Mesothelial cell of epicardium (in vitro differentiated cells): ENCODE results near the gene PNPLA7. TPM values are rescaled to one million over a fixed set of nuclear protein-coding genes. Genes with fewer than 3 reads are reported as not detected.
A peak's percentile ranks its signal among the peaks of the same experiment; 100 is the strongest.
"Not testable (repeated sequence)": the region's sequence is repeated elsewhere in the genome, so short reads cannot be mapped to it uniquely, and the experiment has no call there.

Source experiments
- DNase-seq, 2 experiments: peaks; one replicate each; pipeline ENCODE4 v3.0.0; 2021; ENCODE audit warnings: low spot score in 2 of 2; ENCODE audit not compliant: unreplicated experiment in 2 of 2
- H3K27ac Mint-ChIP-seq: 2 replicates; pipeline ENCODE4 v1.8.0; 2021; ENCODE audit warnings: mixed read lengths
- H3K27me3 Mint-ChIP-seq: 2 replicates; pipeline ENCODE4 v1.8.0; 2021; ENCODE audit warnings: low read depth, mixed read lengths
- H3K36me3 Mint-ChIP-seq: 2 replicates; pipeline ENCODE4 v1.8.0; 2021; ENCODE audit warnings: mixed read lengths
- H3K4me1 Mint-ChIP-seq: 2 replicates; pipeline ENCODE4 v1.8.0; 2021; ENCODE audit warnings: mixed read lengths
- H3K4me3 Mint-ChIP-seq: 2 replicates; pipeline ENCODE4 v1.8.0; 2021; ENCODE audit warnings: mild to moderate bottlenecking, moderate library complexity, mixed read lengths
- H3K9me3 Mint-ChIP-seq: 2 replicates; pipeline ENCODE4 v1.8.0; 2021; ENCODE audit warnings: mixed read lengths
- total RNA-seq: library from RNA; stranded (reverse); gene quantifications from 3 replicates; pipeline ENCODE4 v1.2.1, GENCODE V29; 2021
- TF ChIP-seq, protein P1 (sequence below): fragments of 200-600 bp; sonication (generic); IDR thresholded peaks from one replicate; pipeline ENCODE4 v1.5.0; 2021; ENCODE audit warnings: antibody characterized with exemption; ENCODE audit not compliant: unreplicated experiment

Gene PNPLA7
- total RNA-seq, result 5.3 to 5.7 TPM (median 5.6 TPM) in 3 replicates

DNA sequence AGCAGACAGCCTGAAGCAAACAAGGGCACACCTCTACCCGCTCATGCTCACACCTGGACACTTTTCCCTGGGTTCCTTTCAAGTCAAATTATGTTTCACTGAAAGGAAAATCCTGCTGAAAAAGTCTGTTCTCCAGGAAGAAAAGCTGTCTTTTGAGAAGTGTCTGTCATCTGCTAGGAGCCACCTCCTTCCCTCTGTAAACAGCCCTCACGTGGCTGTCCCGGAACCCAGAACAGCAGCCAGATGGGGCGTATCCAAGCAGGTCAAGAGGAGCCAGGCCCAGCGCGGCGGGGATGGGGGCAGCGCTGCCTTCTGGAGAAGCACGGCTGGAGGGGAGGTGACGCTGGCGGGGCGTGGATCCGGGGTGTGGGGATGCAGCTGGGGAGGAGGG is at the start of gene PNPLA7:
PNPLA7 (minus strand) TSS at position 172 of the 391 bp plus-strand sequence. CDS start 205 bp downstream, outside the sequence.
- peak; percentile 53 to 67 for DNase-seq
- TF ChIP-seq, protein P1, sequence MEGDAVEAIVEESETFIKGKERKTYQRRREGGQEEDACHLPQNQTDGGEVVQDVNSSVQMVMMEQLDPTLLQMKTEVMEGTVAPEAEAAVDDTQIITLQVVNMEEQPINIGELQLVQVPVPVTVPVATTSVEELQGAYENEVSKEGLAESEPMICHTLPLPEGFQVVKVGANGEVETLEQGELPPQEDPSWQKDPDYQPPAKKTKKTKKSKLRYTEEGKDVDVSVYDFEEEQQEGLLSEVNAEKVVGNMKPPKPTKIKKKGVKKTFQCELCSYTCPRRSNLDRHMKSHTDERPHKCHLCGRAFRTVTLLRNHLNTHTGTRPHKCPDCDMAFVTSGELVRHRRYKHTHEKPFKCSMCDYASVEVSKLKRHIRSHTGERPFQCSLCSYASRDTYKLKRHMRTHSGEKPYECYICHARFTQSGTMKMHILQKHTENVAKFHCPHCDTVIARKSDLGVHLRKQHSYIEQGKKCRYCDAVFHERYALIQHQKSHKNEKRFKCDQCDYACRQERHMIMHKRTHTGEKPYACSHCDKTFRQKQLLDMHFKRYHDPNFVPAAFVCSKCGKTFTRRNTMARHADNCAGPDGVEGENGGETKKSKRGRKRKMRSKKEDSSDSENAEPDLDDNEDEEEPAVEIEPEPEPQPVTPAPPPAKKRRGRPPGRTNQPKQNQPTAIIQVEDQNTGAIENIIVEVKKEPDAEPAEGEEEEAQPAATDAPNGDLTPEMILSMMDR, result no peak
- H3K36me3 Mint-ChIP-seq, result peaks cover 7% of the 10 kb centered on the region
- H3K4me3 Mint-ChIP-seq, result peak within 1 kb of the TSS; percentile 84
- H3K27ac Mint-ChIP-seq, result peak within 1 kb of the TSS; percentile 88
- no peaks in the 10 kb centered on the region for H3K27me3 Mint-ChIP-seq
- peaks cover 12% of the 10 kb centered on the region for H3K4me1 Mint-ChIP-seq
- H3K9me3 Mint-ChIP-seq, result peaks cover 4% of the 10 kb centered on the region

DNA sequence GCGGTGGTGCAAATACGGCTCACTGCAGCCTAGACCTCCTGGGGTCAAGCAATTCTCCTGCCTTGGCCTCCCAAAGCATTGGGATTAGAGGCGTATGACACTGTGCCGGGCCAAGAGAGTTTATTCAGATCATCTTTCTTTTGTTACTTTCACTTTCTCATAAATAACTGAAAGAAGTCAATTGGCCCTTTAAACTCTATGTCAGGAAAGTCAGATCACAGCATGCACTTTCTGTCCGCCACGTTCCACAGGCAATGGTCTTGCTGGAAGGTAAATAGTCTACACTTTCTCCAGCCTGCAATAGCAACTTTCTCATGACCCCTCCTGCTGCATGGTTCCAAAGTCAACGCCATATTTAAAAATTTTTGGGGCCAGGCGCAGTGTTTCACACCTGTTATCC is 48.7 kb upstream of the PNPLA7 start:
- DNase-seq, result no peak
- no peaks in the 10 kb centered on the region for H3K36me3 Mint-ChIP-seq
- H3K27ac Mint-ChIP-seq, result no peak overlapping the region
- H3K9me3 Mint-ChIP-seq, result no peaks in the 10 kb centered on the region
- TF ChIP-seq, protein P1, result no peak
- H3K4me1 Mint-ChIP-seq, result no peaks in the 10 kb centered on the region
- no peak overlapping the region for H3K4me3 Mint-ChIP-seq
- peaks cover 22% of the 10 kb centered on the region for H3K27me3 Mint-ChIP-seq

DNA sequence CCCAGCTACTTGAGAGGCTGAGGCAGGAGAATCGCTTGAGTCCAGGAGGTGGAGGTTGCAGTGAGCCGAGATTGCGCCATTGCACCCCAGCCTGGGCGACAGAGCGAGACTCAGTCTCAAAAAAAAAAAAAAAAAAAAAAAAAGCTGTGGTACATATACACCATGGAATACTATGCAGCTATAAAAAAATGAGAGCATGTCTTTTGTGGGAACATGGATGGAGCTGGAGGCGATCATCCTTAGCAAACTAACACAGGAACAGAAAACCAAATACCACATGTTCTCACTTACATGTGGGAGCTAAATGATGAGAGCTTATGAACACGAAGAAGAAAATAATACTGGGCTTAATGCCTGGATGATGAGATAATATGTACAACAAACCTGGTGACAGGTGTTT is 46.4 kb upstream of the PNPLA7 start:
- not testable (repeated sequence) for H3K4me1 Mint-ChIP-seq, H3K36me3 Mint-ChIP-seq, H3K27me3 Mint-ChIP-seq, H3K4me3 Mint-ChIP-seq, H3K9me3 Mint-ChIP-seq, DNase-seq, H3K27ac Mint-ChIP-seq

DNA sequence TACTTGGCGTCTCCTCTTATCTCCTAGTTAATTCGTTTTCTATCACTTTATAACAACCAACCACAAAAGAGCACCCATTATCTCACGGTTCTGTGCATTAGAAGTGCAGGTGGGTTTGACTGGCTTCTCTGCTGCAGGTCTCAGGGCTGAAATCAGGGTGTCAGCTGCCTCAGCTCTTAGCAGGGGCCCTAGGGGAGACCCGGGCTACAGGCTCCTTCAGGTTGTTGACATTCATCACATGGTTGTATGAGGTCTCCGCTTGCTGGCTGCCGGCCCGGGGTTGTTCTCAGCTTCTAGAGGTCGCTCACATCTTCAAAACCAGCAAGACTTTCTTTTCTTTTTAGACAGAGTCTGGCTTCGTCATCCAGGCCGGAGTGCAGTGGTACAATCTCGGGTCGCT is 43.0 kb upstream of the PNPLA7 start:
- H3K27ac Mint-ChIP-seq, result no peak overlapping the region
- peaks cover 9% of the 10 kb centered on the region for H3K4me1 Mint-ChIP-seq
- peak overlapping the region; percentile 19 for H3K4me3 Mint-ChIP-seq
- peaks cover under 1% of the 10 kb centered on the region for H3K27me3 Mint-ChIP-seq
- TF ChIP-seq, protein P1, result no peak
- H3K9me3 Mint-ChIP-seq, result no peaks in the 10 kb centered on the region
- DNase-seq, result no peak
- H3K36me3 Mint-ChIP-seq, result peaks cover 2% of the 10 kb centered on the region

DNA sequence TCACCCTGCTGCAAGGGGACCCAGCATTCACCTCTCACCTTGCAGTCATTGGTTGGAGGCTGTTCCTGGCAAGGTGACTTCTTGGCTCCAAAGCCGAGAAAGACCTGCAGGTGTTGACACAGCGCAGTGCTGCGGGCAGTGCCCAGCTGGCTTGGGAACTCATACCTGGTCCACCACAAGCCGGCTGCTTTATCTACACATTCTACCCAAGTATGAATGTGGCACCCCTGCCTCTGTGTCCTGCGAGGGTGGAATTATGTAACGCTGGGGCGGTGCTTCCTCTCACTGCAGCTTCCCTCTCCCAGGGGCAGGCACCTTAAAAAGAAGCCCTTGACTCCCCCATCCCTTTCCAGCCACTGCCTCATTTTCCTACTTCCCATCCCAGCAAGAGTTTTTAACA is 42.6 kb upstream of the PNPLA7 start:
- H3K9me3 Mint-ChIP-seq, result no peaks in the 10 kb centered on the region
- TF ChIP-seq, protein P1, result no peak
- peaks cover 9% of the 10 kb centered on the region for H3K4me1 Mint-ChIP-seq
- H3K27ac Mint-ChIP-seq, result no peak overlapping the region
- DNase-seq, result no peak
- H3K4me3 Mint-ChIP-seq, result peak overlapping the region; percentile 19
- peaks cover 6% of the 10 kb centered on the region for H3K36me3 Mint-ChIP-seq
- H3K27me3 Mint-ChIP-seq, result no peaks in the 10 kb centered on the region

DNA sequence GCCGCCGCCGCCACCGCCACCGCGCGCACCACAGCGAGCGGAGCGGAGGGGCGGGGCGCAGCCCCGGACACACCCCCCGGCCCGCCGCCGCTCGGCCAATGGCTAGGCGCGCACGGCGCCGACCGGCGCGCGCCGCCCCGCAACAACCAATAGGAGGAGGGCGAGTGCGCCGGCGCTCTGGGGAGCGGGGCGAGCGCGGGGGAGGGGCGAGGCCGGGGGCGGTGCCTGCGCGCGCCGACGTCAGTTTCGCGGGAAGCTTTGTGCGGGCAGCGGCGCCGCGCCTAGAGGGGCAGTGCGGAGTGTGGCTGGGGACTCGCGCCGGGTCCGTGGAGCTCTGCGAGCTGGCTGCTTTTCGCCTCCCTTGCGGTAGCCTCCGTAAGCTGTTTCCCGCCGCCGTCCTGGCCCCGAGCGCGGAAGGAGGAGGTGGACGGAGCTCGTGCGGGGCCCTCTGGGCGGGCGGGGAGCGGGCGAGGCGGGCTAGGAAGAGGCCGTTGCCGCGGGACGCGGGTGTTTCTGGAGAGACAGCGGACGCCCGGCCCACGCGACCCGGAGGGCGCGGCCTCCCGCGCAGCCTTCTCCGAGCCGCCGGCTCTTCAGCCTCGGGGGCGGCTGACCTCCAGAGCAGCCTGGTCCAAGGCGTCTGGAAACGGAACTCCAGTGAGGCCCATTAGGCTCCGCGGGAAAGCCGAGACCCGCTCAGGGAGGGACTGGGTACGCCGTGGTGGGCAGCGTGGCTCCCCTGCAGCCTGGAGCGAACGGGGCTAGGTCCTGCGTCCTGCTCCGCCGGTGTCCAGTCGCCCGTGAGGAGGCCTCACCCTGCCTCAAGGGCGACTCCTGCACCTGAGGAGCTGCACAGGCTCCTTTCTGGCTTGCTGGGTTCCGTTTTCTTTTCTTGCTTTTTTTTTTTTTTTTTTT is 40.5 kb upstream of the PNPLA7 start, which contains the start of gene ZMYND19:
ZMYND19 (minus strand) TSS at position 44 of the 915 bp plus-strand sequence. CDS start 249 bp downstream, outside the sequence.
- Mint-ChIP-seq H3K4me1 (peaks cover 9% of the 10 kb centered on the region), H3K4me3 (peak within 1 kb of the TSS; percentile 98), H3K27ac (peak within 1 kb of the TSS; percentile 98), H3K9me3 (no peaks in the 10 kb centered on the region), H3K27me3 (no peaks in the 10 kb centered on the region), H3K36me3 (peaks cover 10% of the 10 kb centered on the region)
- DNase-seq, result peak; percentile 89 to 96
- TF ChIP-seq, protein P1, result no peak
